ENCODE results near the gene SELL. TPM values are rescaled to one million over a fixed set of nuclear protein-coding genes. Genes with fewer than 3 reads are reported as not detected.
"Not testable (repeated sequence)": the region's sequence is repeated elsewhere in the genome, so short reads cannot be mapped to it uniquely, and the experiment has no call there.

Gene SELL
- 0.21 TPM for polyA plus RNA-seq (2013, experiment 1 of 2; ENCODE audit: insufficient read length)
- 0.31 TPM for polyA plus RNA-seq (2013, experiment 2 of 2; ENCODE audit: insufficient read length)

- DNase-seq, result peak; percentile 58
Observed at GRCh38 chr1:169711469-169712308, at the start of gene SELL. Gene SELL (minus strand): TSS chr1:169711620. CDS start chr1:169711498, 122 bp downstream.

GRCh38 chr1:169759038-169759437 lies 47.6 kb upstream of the SELL start:
- DNase-seq, result no peak

- DNase-seq, result no peak
Observed at GRCh38 chr1:169753549-169753948, 42.1 kb upstream of the SELL start.

GRCh38 chr1:169750041-169750440 lies 38.6 kb upstream of the SELL start:
- no peak for DNase-seq

GRCh38 chr1:169746550-169746949 lies 35.1 kb upstream of the SELL start:
- DNase-seq, result no peak

- peak; percentile 13 for DNase-seq
Observed at GRCh38 chr1:169745015-169745861, 33.8 kb upstream of the SELL start.

- peak; percentile 85 for DNase-seq
Observed at GRCh38 chr1:169741666-169742394, 30.4 kb upstream of the SELL start.

- no peak for DNase-seq
Observed at GRCh38 chr1:169739980-169740379, 28.6 kb upstream of the SELL start.

GRCh38 chr1:169733924-169734323 lies 22.5 kb upstream of the SELL start, which contains the start of gene SELE:
Gene SELE (minus strand): TSS chr1:169734079. CDS start chr1:169733612, 467 bp downstream.
- no peak for DNase-seq

GRCh38 chr1:169731446-169731845 lies 20.0 kb upstream of the SELL start:
- DNase-seq, result no peak

GRCh38 chr1:169729991-169730390 lies 18.6 kb upstream of the SELL start:
- DNase-seq, result no peak

GRCh38 chr1:169727307-169727706 lies 15.9 kb upstream of the SELL start:
- DNase-seq, result no peak

GRCh38 chr1:169726851-169727250 lies 15.4 kb upstream of the SELL start:
- no peak for DNase-seq

GRCh38 chr1:169725930-169726329 lies 14.5 kb upstream of the SELL start:
- no peak for DNase-seq

GRCh38 chr1:169724168-169724567 lies 12.7 kb upstream of the SELL start:
- DNase-seq, result no peak

GRCh38 chr1:169723763-169724162 lies 12.3 kb upstream of the SELL start:
- no peak for DNase-seq

- no peak for DNase-seq
Observed at GRCh38 chr1:169722779-169723178, 11.4 kb upstream of the SELL start.

- not testable (repeated sequence) for DNase-seq
Observed at GRCh38 chr1:169715100-169715499, 3.7 kb upstream of the SELL start.

- DNase-seq, result not testable (repeated sequence)
Observed at GRCh38 chr1:169713090-169713489, 1.7 kb upstream of the SELL start.

- DNase-seq, result no peak
Observed at GRCh38 chr1:169712309-169712631, 850 bp upstream of the SELL start.

- no peak for DNase-seq
Observed at GRCh38 chr1:169708647-169709046, 2.8 kb downstream of the SELL start.

GRCh38 chr1:169707912-169708604 lies 3.4 kb downstream of the SELL start:
- no peak for DNase-seq

Data from fibroblast of skin of abdomen (primary cell).